GM18508 (cell line): Measurements from ENCODE around the gene RTN4IP1.
A peak's percentile ranks its signal among the peaks of the same experiment; 100 is the strongest.
"Not testable (repeated sequence)": the region's sequence is repeated elsewhere in the genome, so short reads cannot be mapped to it uniquely, and the experiment has no call there.

Experiments
- ATAC-seq: cut with Tn5 transposase; IDR thresholded peaks from one replicate; pipeline ENCODE4 v1.9.1; 2021; ENCODE audit warnings: moderate number of reproducible peaks; ENCODE audit not compliant: insufficient read depth, unreplicated experiment

The RTN4IP1 gene

GRCh38 chr6:106628658-106629102 is 618 bp downstream of the RTN4IP1 start:
- peak; percentile 2 for ATAC-seq

- ATAC-seq, result not testable (repeated sequence)
Measured at GRCh38 chr6:106627760-106628159, 1.5 kb downstream of the RTN4IP1 start.

- ATAC-seq, result no peak
Measured at GRCh38 chr6:106626485-106626884, 2.8 kb downstream of the RTN4IP1 start.

GRCh38 chr6:106623039-106623438 is 6.3 kb downstream of the RTN4IP1 start:
- no peak for ATAC-seq

- ATAC-seq, result no peak
Measured at GRCh38 chr6:106622412-106622811, 6.9 kb downstream of the RTN4IP1 start.

- ATAC-seq, result no peak
Measured at GRCh38 chr6:106620931-106621672, 8.2 kb downstream of the RTN4IP1 start.

- no peak for ATAC-seq
Measured at GRCh38 chr6:106619223-106619622, 10.1 kb downstream of the RTN4IP1 start.

- ATAC-seq, result no peak
Measured at GRCh38 chr6:106618324-106618723, 11.0 kb downstream of the RTN4IP1 start.

GRCh38 chr6:106617857-106618256 is 11.4 kb downstream of the RTN4IP1 start:
- no peak for ATAC-seq

- ATAC-seq, result peak; percentile 73
Measured at GRCh38 chr6:106617302-106617701, 12.0 kb downstream of the RTN4IP1 start.

GRCh38 chr6:106614592-106615257 is 14.6 kb downstream of the RTN4IP1 start:
- ATAC-seq, result no peak

GRCh38 chr6:106614166-106614565 is 15.1 kb downstream of the RTN4IP1 start:
- ATAC-seq, result no peak

- no peak for ATAC-seq
Measured at GRCh38 chr6:106613590-106613989, 15.7 kb downstream of the RTN4IP1 start.

GRCh38 chr6:106612671-106613416 is 16.5 kb downstream of the RTN4IP1 start:
- ATAC-seq, result no peak

GRCh38 chr6:106611030-106611429 is 18.3 kb downstream of the RTN4IP1 start:
- no peak for ATAC-seq

GRCh38 chr6:106609699-106610098 is 19.6 kb downstream of the RTN4IP1 start:
- no peak for ATAC-seq

GRCh38 chr6:106608080-106608668 is 21.1 kb downstream of the RTN4IP1 start:
- ATAC-seq, result peak; percentile 50

- ATAC-seq, result no peak
Measured at GRCh38 chr6:106600329-106600728, 29.0 kb downstream of the RTN4IP1 start.

- ATAC-seq, result no peak
Measured at GRCh38 chr6:106599440-106599839, 29.9 kb downstream of the RTN4IP1 start.

- no peak for ATAC-seq
Measured at GRCh38 chr6:106591111-106591825, 38.0 kb downstream of the RTN4IP1 start.
